Retinal pigment epithelial cell (primary cell): Measurements from ENCODE around the gene PTTG1.

Experiments
- DNase-seq: peaks from one replicate; pipeline ENCODE4 v3.0.0-alpha.2; 2010; ENCODE audit warnings: low read depth
- H3K4me3 ChIP-seq: 2 replicates; pipeline ENCODE4 v1.5.1; 2011; ENCODE audit warnings: mild to moderate bottlenecking, low read length, control low read depth, moderate library complexity
- CTCF ChIP-seq: conservative IDR thresholded peaks from 2 replicates; pipeline ENCODE4 v1.5.1; 2011; ENCODE audit warnings: low read depth, low read length, control low read depth, inconsistent platforms

The PTTG1 gene

DNA sequence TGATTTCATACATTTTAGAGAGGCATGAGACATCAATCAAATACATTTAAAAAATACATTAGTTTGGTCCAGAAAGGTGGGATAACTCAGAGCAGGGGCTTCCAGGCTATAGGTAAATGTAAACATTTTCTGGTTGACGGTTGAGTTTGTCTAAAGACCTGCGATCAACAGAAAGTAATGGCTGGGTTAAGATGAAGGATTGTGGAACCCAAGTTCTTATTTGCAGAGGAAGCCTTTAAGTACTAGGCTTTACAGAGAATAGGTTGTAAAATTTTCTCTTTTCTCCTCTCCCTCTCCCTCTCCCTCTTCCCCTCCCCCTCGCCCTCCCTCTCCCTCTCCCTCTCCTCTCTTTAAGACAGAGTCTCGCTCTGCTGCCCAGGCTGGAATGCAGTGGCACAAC is 50.8 kb downstream of the PTTG1 start:
- no peak for TF ChIP-seq CTCF
- no peak for DNase-seq
- H3K4me3 ChIP-seq = no peak overlapping the region

GRCh38 chr5:160473681-160474080 is 52.0 kb downstream of the PTTG1 start:
- DNase-seq = no peak
- no peak overlapping the region for H3K4me3 ChIP-seq
- no peak for TF ChIP-seq CTCF

GRCh38 chr5:160474084-160474483 is 52.4 kb downstream of the PTTG1 start:
- no peak overlapping the region for H3K4me3 ChIP-seq
- no peak for TF ChIP-seq CTCF
- no peak for DNase-seq

- no peak overlapping the region for H3K4me3 ChIP-seq
- DNase-seq = no peak
- no peak for TF ChIP-seq CTCF
These were observed 54.3 kb downstream of the PTTG1 start for GRCh38 chr5:160475864-160476438.

GRCh38 chr5:160477266-160477970 is 55.8 kb downstream of the PTTG1 start:
- H3K4me3 ChIP-seq = no peak overlapping the region
- TF ChIP-seq CTCF = no peak

DNA sequence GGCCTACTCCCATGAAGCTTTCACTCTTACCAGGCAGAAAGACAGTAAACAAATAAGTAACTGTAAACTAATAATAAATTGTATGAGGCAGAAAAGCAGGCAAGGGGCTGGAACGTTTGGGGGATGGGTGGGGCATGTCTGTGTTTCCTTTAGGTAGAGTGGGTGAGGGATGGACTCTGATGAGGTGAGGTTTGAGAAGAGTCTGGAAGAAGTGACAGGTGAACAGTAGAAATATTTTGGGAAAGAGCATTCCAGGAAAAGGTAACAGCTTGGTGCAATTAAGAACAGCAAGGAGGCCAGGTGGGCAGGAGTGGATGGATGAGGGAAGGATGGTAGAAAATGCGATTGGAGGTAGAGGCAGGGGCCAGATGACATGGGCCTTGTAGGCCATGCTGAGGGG is 56.5 kb downstream of the PTTG1 start:
- TF ChIP-seq CTCF = no peak
- no peak for DNase-seq
- no peak overlapping the region for H3K4me3 ChIP-seq

More at GRCh38 chr5:160477266-160477970, 55.8 kb downstream of the PTTG1 start:
- no peak for DNase-seq
